ENCODE data around the gene KYNU.
"Not testable (repeated sequence)": the region's sequence is repeated elsewhere in the genome, so short reads cannot be mapped to it uniquely, and the experiment has no call there.

GRCh38 chr2:142948723-142949122 is 71.3 kb downstream of the KYNU start:
- TF ChIP-seq, protein P1, sequence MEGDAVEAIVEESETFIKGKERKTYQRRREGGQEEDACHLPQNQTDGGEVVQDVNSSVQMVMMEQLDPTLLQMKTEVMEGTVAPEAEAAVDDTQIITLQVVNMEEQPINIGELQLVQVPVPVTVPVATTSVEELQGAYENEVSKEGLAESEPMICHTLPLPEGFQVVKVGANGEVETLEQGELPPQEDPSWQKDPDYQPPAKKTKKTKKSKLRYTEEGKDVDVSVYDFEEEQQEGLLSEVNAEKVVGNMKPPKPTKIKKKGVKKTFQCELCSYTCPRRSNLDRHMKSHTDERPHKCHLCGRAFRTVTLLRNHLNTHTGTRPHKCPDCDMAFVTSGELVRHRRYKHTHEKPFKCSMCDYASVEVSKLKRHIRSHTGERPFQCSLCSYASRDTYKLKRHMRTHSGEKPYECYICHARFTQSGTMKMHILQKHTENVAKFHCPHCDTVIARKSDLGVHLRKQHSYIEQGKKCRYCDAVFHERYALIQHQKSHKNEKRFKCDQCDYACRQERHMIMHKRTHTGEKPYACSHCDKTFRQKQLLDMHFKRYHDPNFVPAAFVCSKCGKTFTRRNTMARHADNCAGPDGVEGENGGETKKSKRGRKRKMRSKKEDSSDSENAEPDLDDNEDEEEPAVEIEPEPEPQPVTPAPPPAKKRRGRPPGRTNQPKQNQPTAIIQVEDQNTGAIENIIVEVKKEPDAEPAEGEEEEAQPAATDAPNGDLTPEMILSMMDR (IDR thresholded peaks at IDR 0.05; ENCODE audit: poor library complexity), result not testable (repeated sequence)
- not testable (repeated sequence) for TF ChIP-seq EZH2 (IDR thresholded peaks at IDR 0.05; ENCODE audit: borderline replicate concordance)

All from hepatocyte (in vitro differentiated cells).